GM04503 (cell line): Measurements from ENCODE around the gene ISX.

Experiments used
- DNase-seq: peaks from one replicate; pipeline ENCODE4 v3.0.0-alpha.2; 2012; ENCODE audit warnings: low read depth

ISX gene

DNA sequence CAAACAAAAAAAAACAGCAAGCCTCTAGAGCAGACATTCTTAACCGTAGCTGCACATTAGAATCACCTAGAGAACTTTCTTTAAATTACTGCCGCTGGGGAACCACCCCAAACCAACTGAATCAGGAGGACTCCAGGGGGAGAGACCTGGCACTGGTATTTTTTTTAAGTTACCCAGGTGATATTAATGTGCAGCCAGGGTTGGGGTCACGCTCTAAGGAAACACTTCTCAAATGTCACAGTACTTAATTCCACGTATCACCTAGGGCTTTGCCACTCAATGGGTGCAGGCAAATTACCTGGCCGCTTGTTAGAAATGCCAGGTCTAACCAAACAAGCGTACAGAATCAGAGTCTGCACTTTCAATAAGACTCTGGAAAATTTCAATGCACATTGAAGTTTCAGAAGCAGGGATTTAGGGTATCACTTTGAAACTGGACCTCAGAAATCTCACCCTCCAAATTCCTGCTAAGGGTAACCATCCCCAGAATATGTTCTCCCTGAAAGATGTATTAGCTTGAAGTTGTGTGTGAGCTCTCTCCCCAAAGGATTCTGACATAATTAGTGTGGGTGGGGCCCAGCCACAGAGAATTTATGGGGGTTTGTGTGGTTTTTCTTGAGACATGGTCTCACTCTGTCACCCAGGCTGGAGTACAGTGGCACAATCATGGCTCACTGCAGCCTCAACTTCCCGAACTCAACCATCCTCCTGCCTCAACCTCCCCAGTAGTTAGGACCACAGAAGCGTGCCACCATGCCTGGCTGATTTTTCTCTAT lies 12.7 kb upstream of the ISX start:
- DNase-seq: no peak

- no peak for DNase-seq
These were observed 11.9 kb upstream of the ISX start for GRCh38 chr22:35054064-35054463.

GRCh38 chr22:35056486-35056885 lies 9.5 kb upstream of the ISX start:
- no peak for DNase-seq

- no peak for DNase-seq
These were observed 8.8 kb upstream of the ISX start for GRCh38 chr22:35057155-35057554.

DNA sequence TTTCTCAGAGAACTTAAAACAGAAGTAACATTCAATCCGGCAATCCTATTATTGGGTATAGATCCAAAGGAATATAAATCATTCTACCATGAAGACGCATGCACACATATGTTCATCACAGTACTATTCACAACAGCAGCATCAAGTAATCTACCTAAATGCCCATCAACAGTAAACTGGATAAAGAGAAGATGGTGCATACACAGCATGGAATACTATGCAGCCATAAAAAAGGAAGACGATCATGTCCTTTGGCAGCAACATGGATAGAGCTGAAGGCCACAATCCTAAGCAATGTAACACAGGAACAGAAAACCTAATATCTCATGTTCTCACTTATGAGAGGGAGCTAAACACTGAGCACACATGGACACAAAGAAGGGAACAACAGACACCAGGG lies 6.3 kb upstream of the ISX start:
- DNase-seq: no peak

DNA sequence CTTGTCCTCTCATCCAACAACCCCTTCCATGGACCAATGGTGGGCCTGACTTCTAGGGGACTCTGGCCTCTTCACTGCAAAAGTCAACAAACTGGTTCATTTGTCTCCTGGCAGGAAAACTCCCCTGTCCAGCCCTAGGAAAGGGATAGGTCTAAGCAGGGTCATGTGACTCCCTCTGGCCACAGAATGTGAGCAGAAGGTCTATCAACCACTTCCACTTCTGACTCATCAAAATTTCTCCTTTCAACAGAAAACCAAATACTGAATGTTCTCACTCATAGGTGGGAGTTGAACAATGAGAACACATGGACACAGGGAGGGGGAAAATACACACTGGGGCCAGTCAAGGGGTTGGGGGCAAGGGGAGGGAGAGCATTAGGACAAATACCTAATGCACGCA lies 1.3 kb upstream of the ISX start:
- DNase-seq: no peak

GRCh38 chr22:35065183-35065582 lies 775 bp upstream of the ISX start:
- DNase-seq: no peak

DNA sequence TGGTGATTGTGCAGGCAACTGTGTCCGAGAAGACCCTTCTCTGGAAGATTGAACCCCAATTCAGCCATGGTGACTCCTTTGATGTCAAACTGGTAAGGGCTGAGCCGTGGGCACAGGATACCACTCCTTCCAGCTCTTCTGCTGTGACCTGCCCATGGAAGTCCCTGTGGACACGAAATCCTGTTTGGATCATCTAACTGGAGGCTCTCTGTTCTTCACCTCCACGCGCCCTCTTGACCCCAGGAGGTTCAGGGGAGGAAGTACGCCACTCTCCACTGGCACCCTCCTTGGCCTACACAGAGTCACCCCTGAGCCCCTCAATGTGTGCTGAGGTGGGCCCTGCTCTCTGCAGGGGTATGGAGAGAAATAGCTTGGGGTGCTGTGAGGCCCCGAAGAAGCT lies 810 bp downstream of the ISX start:
- no peak for DNase-seq

GRCh38 chr22:35069541-35069940 lies 3.6 kb downstream of the ISX start:
- no peak for DNase-seq

DNA sequence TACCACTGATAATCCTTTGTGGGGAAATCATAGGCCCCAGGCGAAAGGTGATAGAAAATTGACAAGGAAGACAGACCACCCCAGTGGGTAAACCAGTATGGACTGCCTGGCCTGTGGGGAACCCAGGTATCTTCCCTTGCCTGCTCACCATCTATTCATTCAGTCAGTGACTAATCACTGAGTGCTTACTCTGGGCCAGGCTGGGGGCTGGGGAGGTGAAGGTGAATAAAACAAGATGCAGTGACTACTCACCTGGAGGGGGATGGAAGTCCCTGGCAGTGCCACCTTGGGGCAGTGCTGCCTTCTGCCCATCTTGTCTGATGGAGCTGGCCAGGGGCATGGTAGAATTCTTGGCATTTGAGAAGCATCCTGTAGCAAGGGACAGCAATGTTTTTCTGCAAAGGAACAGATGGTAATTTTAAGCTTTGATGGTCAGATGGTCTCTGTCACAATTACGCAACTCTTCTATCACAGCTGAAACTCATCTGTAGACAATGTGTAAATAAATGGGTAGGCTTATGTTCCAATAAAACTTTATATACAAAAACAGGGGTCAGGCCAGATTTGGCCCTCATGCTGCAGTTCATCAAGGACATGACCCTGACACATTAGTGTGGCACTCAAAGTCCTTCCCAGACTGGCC lies 4.6 kb downstream of the ISX start:
- DNase-seq: no peak

- DNase-seq: no peak
These were observed 5.8 kb downstream of the ISX start for GRCh38 chr22:35071784-35072183.

DNA sequence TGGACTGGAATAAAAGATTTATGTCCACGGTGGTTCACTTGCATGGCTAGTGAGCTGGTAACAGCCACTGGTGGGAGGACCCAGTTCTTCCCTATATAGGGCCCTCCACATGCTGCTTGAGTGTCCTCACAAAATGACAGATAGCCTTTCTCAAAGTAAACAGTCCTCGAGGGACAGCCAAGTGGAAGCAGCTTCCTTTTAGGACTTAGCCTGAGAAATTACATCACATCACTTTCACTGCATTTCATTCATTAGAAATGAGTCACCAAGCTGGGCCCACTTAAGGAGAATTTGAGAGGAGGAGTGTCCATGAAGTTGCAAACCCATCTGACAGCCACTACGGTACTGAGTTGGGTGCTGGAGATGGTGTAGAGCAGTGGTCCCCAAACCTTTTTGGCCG lies 7.0 kb downstream of the ISX start:
- DNase-seq: no peak

DNA sequence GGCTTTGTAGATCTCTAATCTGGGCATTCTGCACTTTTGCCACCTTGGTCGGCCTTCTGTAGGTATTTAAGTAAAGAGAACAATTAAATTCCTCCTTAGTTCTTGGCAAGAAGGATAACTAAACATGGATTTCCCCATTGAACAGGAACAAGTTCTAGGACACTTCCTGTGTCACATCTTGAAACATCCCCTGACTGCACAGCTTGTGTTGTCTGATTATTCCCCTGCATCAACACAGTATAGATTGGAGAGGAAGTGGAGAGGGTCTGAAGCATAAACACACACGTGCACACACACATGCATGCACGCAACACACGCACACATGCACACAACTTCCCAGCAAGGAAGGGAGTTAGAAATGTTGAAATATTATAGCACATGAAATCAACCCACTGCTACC lies 8.6 kb downstream of the ISX start:
- no peak for DNase-seq

GRCh38 chr22:35076630-35077029 lies 10.7 kb downstream of the ISX start:
- no peak for DNase-seq

DNA sequence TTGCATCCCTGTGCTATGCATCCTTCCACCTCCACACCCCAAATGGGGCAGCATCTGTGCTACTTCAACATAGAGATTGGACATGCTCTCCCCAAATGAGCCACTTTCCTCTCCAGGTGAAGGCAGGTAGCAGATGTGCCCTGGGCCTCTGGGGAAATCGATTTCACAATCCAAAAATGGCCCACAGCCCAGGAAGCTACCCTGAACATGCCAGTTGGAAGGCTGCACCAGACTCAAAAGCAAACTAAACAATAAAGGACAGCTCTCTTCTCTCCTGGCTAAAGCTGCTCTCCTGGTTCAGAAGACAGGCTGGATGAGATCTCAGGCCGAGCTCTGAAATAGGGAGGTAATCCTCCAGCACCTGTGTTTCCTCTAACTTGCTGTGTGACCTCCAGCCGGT lies 19.7 kb downstream of the ISX start:
- DNase-seq: no peak

DNA sequence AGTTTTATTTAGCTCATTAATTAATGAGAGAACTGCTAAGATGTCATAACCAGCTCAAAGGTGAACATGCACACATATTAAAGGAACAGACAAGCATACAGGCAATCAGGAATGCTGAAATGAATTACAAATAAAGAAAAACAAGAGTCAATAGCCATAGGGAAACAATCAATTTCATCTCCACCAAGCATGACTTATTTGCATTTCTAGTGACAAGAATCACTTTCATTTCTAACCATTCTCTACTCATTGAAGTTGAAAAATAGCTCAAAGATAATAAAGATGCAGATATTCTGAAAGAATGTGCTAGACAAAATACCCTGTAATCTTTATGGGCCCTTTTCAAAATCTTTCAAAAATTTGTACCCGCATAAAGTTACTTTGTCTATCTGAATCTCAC lies 23.2 kb downstream of the ISX start:
- DNase-seq: no peak

DNA sequence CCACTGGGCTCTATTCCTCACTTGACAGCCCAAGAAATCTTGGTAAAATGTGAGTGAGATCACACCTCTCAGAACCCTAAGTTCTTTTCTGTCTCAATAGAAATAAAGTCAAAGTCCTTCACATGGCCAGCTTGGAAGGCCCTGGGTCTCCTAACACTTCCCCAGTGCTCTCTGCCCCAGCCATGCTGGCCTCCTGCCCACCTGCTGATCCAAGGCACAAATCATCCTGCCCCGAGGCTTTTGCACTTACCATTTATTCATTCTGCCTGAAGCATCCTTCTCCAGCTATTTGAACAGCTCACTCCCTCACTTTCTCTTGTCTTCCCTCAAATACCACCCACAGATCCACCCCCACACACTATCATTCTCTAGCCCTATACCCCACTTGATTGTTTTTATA lies 26.4 kb downstream of the ISX start:
- no peak for DNase-seq

GRCh38 chr22:35098921-35099320 lies 33.0 kb downstream of the ISX start:
- DNase-seq: no peak

- DNase-seq: no peak
These were observed 33.9 kb downstream of the ISX start for GRCh38 chr22:35099883-35100282.

DNA sequence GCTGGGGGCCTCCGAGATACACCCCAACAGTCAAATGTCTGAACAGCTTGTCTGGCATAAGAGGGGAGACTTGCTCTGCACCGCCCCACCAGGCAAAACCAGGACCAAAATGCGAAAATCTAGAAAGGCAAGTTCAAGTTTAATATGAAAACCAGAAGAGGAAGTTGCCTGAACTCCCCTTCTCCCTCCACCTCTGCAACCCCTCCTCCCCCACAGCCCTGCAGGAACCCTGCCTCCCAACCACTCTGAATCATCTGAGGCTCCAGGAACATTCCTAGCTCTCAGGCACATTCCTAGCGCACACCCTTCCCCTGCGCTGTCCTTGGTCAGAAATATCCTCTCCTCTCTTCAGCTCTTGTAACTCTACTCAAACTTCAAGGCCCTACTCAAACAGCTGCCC lies 36.7 kb downstream of the ISX start:
- no peak for DNase-seq

DNA sequence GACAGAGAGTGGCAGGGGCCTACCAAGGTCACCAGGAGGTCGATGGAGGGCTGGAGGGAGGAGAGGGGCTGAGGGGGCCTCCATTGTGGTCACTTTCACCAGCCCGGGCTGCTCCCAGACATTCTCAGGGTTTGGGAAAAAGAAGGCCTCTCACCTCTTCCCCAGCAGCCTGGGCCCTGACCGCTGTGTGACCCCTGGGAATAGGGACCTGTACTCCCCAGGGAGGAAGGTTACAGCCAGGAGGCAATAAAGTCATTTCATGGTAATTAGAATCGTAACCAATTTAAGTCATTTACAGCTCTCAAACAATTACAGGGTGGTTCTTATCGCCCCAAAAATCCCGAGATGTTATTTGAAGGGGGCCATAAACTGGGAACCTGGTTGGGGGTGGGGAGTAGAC lies 37.8 kb downstream of the ISX start:
- DNase-seq: no peak

GRCh38 chr22:35104491-35104890 lies 38.5 kb downstream of the ISX start:
- DNase-seq: no peak

DNA sequence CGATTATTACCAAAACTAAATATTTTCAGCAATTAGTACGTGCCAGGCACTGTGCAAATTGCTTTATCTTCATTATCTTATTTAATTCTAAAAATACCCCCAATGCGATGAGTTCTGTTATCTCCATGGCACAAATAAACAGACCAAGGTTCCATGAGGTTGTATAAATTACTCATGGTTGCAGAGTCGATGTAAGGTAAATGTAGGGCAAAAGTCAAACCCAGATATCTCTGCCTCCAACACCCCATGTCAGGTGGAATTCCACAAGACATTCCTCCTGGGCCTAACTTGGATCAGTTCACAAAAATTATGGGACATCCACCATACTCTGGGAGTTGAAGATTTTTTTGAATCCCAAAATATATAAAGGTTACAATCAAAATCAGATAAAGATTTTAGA lies 43.7 kb downstream of the ISX start:
- no peak for DNase-seq

DNA sequence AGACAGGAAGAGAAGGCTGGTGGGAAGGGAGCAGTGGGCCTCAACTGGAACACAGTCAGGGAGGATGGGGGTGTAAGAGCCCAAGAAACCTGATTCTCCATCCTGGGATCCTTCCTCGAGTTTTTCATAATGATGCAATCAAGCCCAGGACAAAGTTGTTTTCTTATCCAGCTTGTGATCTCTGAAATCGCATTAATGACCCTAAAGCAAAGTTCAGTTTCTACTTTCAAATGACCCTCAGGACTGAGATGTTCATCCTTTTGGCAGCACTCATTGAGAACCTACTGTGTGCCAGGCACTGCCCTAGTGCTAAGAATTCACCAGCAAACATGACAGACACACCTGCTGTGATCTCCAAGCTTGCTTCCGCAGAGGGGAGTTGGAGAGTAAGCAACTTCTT lies 45.3 kb downstream of the ISX start:
- DNase-seq: no peak
